GM18868 (cell line): Measurements from ENCODE around the gene MAPKAPK3.
A peak's percentile ranks its signal among the peaks of the same experiment; 100 is the strongest.

Experiments
- ATAC-seq: cut with Tn5 transposase; IDR thresholded peaks from one replicate; pipeline ENCODE4 v1.9.1; 2021; ENCODE audit warnings: mild to moderate bottlenecking, moderate library complexity; ENCODE audit not compliant: unreplicated experiment

MAPKAPK3 gene

GRCh38 chr3:50607271-50608091, 9.5 kb upstream of the MAPKAPK3 start:
- no peak for ATAC-seq

GRCh38 chr3:50608278-50608677, 8.7 kb upstream of the MAPKAPK3 start:
- ATAC-seq: no peak

GRCh38 chr3:50609071-50609762, 7.7 kb upstream of the MAPKAPK3 start:
- ATAC-seq: no peak

- no peak for ATAC-seq
Observed at GRCh38 chr3:50609763-50610085, 7.2 kb upstream of the MAPKAPK3 start.

- ATAC-seq: no peak
Observed at GRCh38 chr3:50610181-50610971, 6.6 kb upstream of the MAPKAPK3 start.

- ATAC-seq: no peak
Observed at GRCh38 chr3:50610992-50611463, 5.9 kb upstream of the MAPKAPK3 start.

GRCh38 chr3:50611464-50612233, 5.3 kb upstream of the MAPKAPK3 start, which contains the start of gene CISH:
Gene CISH (minus strand): TSS chr3:50611774. CDS start chr3:50611650, 124 bp downstream.
- ATAC-seq: peak; percentile 76

- ATAC-seq: no peak
Observed at GRCh38 chr3:50612234-50612882, 4.6 kb upstream of the MAPKAPK3 start.

GRCh38 chr3:50612970-50613846, 3.7 kb upstream of the MAPKAPK3 start:
- ATAC-seq: no peak

- no peak for ATAC-seq
Observed at GRCh38 chr3:50615190-50615589, 1.8 kb upstream of the MAPKAPK3 start.

- ATAC-seq: peak; percentile 40
Observed at GRCh38 chr3:50616003-50616769, 765 bp upstream of the MAPKAPK3 start.

- ATAC-seq: peak; percentile 66
Observed at GRCh38 chr3:50616770-50617095, 218 bp upstream of the MAPKAPK3 start.

GRCh38 chr3:50617911-50618481, 1.0 kb downstream of the MAPKAPK3 start:
- no peak for ATAC-seq

GRCh38 chr3:50620420-50620819, 3.5 kb downstream of the MAPKAPK3 start:
- ATAC-seq: no peak

- ATAC-seq: no peak
Observed at GRCh38 chr3:50620820-50621219, 3.9 kb downstream of the MAPKAPK3 start.

- no peak for ATAC-seq
Observed at GRCh38 chr3:50622881-50623280, 5.9 kb downstream of the MAPKAPK3 start.

- ATAC-seq: no peak
Observed at GRCh38 chr3:50623840-50624474, 7.0 kb downstream of the MAPKAPK3 start.

GRCh38 chr3:50624634-50625033, 7.7 kb downstream of the MAPKAPK3 start:
- ATAC-seq: no peak
